GM21528 (cell line): ENCODE measurements around the gene MATN4.

Source experiments
- ATAC-seq: cut with Tn5 transposase; IDR thresholded peaks from one replicate; pipeline ENCODE4 v1.9.1; 2021; ENCODE audit warnings: mild to moderate bottlenecking, moderate library complexity; ENCODE audit not compliant: unreplicated experiment, low FRiP score

MATN4 gene

GRCh38 chr20:45341939-45342854 is 34.1 kb upstream of the MATN4 start:
- ATAC-seq: no peak

- no peak for ATAC-seq
Observed at GRCh38 chr20:45341579-45341938, 33.5 kb upstream of the MATN4 start.

- no peak for ATAC-seq
Observed at GRCh38 chr20:45340951-45341350, 32.9 kb upstream of the MATN4 start.

- no peak for ATAC-seq
Observed at GRCh38 chr20:45340236-45340847, 32.2 kb upstream of the MATN4 start.

GRCh38 chr20:45339799-45340198 is 31.7 kb upstream of the MATN4 start:
- ATAC-seq: no peak

GRCh38 chr20:45339084-45339483 is 31.0 kb upstream of the MATN4 start:
- no peak for ATAC-seq

- ATAC-seq: no peak
Observed at GRCh38 chr20:45338121-45339030, 30.3 kb upstream of the MATN4 start.

- ATAC-seq: no peak
Observed at GRCh38 chr20:45337367-45338120, 29.4 kb upstream of the MATN4 start.

GRCh38 chr20:45336530-45337366 is 28.6 kb upstream of the MATN4 start:
- no peak for ATAC-seq

- ATAC-seq: no peak
Observed at GRCh38 chr20:45330476-45330875, 22.4 kb upstream of the MATN4 start.

GRCh38 chr20:45329497-45330319 is 21.6 kb upstream of the MATN4 start:
- ATAC-seq: no peak

GRCh38 chr20:45328451-45328850 is 20.4 kb upstream of the MATN4 start:
- no peak for ATAC-seq

GRCh38 chr20:45325371-45325770 is 17.3 kb upstream of the MATN4 start:
- no peak for ATAC-seq

GRCh38 chr20:45323731-45324130 is 15.6 kb upstream of the MATN4 start:
- ATAC-seq: no peak

GRCh38 chr20:45322952-45323383 is 14.9 kb upstream of the MATN4 start:
- no peak for ATAC-seq

- no peak for ATAC-seq
Observed at GRCh38 chr20:45320948-45321595, 13.0 kb upstream of the MATN4 start.

GRCh38 chr20:45318948-45319347 is 10.8 kb upstream of the MATN4 start:
- ATAC-seq: no peak

- ATAC-seq: no peak
Observed at GRCh38 chr20:45318386-45318939, 10.4 kb upstream of the MATN4 start.
